ENCODE results near the gene CLEC11A.
"Not testable (repeated sequence)": the region's sequence is repeated elsewhere in the genome, so short reads cannot be mapped to it uniquely, and the experiment has no call there.

DNA sequence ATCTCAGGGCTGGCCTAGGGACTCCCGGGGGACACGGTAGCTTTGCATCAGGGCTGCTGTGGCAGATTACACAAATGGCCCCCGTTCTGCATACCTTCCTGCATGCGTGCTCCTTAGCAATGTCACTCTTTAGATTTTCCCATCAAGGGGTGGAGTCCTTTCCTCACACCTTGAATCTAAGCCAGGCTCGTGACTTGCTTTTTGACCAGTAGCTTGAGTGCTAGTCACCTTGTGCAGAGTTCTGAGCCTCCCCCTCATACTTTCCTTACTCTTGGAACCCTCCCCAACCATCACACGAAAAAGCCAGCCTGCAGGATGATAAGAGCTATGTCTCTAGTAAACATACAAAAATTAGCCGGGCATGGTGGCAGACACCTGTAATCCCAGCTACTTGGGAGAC, 50.3 kb downstream of the CLEC11A start:
- TF ChIP-seq, protein P1, sequence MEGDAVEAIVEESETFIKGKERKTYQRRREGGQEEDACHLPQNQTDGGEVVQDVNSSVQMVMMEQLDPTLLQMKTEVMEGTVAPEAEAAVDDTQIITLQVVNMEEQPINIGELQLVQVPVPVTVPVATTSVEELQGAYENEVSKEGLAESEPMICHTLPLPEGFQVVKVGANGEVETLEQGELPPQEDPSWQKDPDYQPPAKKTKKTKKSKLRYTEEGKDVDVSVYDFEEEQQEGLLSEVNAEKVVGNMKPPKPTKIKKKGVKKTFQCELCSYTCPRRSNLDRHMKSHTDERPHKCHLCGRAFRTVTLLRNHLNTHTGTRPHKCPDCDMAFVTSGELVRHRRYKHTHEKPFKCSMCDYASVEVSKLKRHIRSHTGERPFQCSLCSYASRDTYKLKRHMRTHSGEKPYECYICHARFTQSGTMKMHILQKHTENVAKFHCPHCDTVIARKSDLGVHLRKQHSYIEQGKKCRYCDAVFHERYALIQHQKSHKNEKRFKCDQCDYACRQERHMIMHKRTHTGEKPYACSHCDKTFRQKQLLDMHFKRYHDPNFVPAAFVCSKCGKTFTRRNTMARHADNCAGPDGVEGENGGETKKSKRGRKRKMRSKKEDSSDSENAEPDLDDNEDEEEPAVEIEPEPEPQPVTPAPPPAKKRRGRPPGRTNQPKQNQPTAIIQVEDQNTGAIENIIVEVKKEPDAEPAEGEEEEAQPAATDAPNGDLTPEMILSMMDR (optimal IDR thresholded peaks at IDR 0.05 in 1 of 3, IDR thresholded peaks at IDR 0.05 in 1 of 3, conservative IDR thresholded peaks at IDR 0.05 in 1 of 3; ENCODE audit: extremely low read depth in 1 of 3, insufficient read depth in 2 of 3, low read length in 3 of 3) = not testable (repeated sequence)
- not testable (repeated sequence) for TF ChIP-seq EZH2 (IDR thresholded peaks at IDR 0.05; ENCODE audit: low read length)
